Stimulated activated naive B cell treated with anti-CD40 and anti-IgM and Interleukin-4, amounts not matched to agents 10 μg/mL and 1 μg/mL and 100 μg/mL, for 72 hours (primary cell): ENCODE data around the gene RD3L.

ENCODE experiments used
- ATAC-seq, 2 donors: fragments of 150-1000 bp; cut with Tn5 transposase; replicated peaks; 2 replicates each; pipeline ENCODE4 v1.10.0; 2021; ENCODE audit warnings: moderate library complexity in 1 of 2
- DNase-seq: peaks from one replicate; pipeline ENCODE4 v3.0.0; 2021
- H3K27ac Mint-ChIP-seq: one replicate; pipeline ENCODE4 v1.8.0; 2022; ENCODE audit warnings: mild to moderate bottlenecking, mixed read lengths
- H3K27me3 Mint-ChIP-seq, 2 donors: one replicate each; pipeline ENCODE4 v1.8.0; 2022; ENCODE audit warnings: mixed read lengths in 2 of 2
- H3K36me3 Mint-ChIP-seq, 2 donors: one replicate each; pipeline ENCODE4 v1.8.0; 2022; ENCODE audit warnings: mixed read lengths in 2 of 2, mild to moderate bottlenecking in 1 of 2
- H3K4me1 Mint-ChIP-seq, 2 donors: one replicate each; pipeline ENCODE4 v1.8.0; 2022; ENCODE audit warnings: mixed read lengths in 2 of 2, mild to moderate bottlenecking in 1 of 2
- H3K4me3 Mint-ChIP-seq, 2 donors: one replicate each; pipeline ENCODE4 v1.8.0; 2022; ENCODE audit warnings: mild to moderate bottlenecking in 2 of 2, mixed read lengths in 2 of 2, moderate library complexity in 1 of 2
- H3K9me3 Mint-ChIP-seq, 2 donors: one replicate each; pipeline ENCODE4 v1.8.0; 2022; ENCODE audit warnings: mixed read lengths in 2 of 2, mild to moderate bottlenecking in 1 of 2

The RD3L gene

DNA sequence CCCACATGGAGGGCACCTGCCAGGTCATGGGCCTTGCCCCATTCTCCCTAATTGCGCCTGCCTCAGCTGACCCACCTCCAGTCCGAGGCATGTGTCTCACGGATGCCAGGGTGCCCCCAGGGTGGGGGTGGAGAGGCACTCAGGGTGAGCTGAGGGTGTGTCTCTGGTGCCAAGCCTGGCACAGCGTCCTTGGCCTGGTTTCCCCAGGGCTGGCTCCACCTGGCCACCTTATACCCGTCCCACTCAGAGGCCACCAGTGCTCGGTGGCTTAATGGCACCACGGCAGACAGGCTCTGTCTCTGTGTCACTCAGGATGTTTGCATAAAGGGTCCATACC is 47.6 kb downstream of the RD3L start:
- H3K36me3 Mint-ChIP-seq: peaks cover 0 to under 1% of the 10 kb centered on the region in 2 donors
- ATAC-seq: no peak
- no peak overlapping the region for H3K27ac Mint-ChIP-seq
- H3K4me1 Mint-ChIP-seq: peaks cover 0 to 2% of the 10 kb centered on the region in 2 donors
- H3K27me3 Mint-ChIP-seq: peaks cover 5% of the 10 kb centered on the region in 2 donors
- no peak for DNase-seq
- no peak overlapping the region for H3K4me3 Mint-ChIP-seq
- H3K9me3 Mint-ChIP-seq: peaks cover 4% of the 10 kb centered on the region in 2 donors

DNA sequence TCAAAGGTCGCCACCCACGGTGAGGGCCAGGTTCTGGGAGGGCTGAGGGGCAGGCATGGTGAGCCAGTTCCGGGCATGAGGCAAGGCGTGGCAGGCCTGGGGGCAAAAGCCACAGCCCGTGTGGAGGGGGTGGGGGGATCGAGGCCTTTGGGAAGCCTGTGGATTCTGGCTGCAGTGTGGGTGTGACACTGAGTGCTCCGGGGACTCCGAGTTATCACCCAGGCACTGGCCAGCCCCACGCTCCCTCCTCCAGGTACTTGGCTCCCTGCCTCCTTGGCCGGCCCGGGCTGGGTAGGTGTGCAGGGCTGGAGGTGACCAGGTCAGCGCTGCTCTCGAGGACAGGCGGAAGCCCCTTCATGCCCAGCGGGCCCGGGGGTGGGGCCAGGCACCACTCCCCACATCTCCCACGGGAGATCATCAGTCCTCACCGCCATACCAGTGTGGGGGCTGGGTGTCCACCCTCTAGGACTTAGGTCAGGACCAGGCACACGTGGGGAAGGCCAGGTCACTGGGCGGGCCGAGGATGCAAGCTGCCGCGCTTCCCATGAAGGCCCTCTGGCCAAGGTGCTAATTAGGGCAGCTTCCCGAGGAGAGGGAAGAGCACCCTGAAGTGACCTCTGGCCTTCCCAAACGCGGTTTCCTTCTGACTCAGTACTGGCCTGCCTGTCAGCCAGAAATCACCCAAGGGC is 48.2 kb downstream of the RD3L start:
- H3K9me3 Mint-ChIP-seq: peaks cover 4% of the 10 kb centered on the region in 2 donors
- peaks cover 5% of the 10 kb centered on the region in 2 donors for H3K27me3 Mint-ChIP-seq
- ATAC-seq (no peak), DNase-seq (no peak)
- H3K36me3 Mint-ChIP-seq: no peaks in the 10 kb centered on the region
- H3K27ac Mint-ChIP-seq: no peak overlapping the region
- no peak overlapping the region for H3K4me3 Mint-ChIP-seq
- H3K4me1 Mint-ChIP-seq: peaks cover 0 to 2% of the 10 kb centered on the region in 2 donors

DNA sequence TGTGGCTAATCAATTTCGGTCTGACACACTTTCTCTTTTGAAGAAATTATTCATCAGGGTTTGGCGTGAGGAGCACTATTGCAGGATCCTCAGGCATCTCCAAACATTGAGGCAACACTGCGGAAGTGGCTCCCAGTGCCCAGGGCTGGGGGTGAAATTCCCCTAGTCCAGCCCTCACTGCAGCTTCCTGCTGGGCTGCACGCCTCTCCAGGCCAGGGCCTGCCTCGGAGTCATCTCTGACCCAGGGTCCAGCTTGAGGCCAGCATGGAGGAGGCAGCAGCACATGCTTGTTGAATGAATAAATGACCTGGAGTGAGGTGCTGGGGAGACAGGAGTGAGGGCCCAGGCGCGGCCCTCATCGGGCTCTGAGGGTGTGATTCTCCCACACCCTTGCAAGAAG is 50.1 kb downstream of the RD3L start:
- Mint-ChIP-seq H3K4me3 (no peak overlapping the region), H3K36me3 (no peaks in the 10 kb centered on the region), H3K9me3 (peaks cover 4% of the 10 kb centered on the region in 2 donors), H3K27ac (no peak overlapping the region), H3K4me1 (peaks cover 0 to 2% of the 10 kb centered on the region in 2 donors), H3K27me3 (peaks cover 5% of the 10 kb centered on the region in 2 donors)
- ATAC-seq: no peak
- no peak for DNase-seq

- Mint-ChIP-seq H3K36me3 (no peaks in the 10 kb centered on the region), H3K27ac (no peak overlapping the region), H3K4me1 (peaks cover 0 to 2% of the 10 kb centered on the region in 2 donors), H3K4me3 (no peak overlapping the region), H3K9me3 (peaks cover 4% of the 10 kb centered on the region in 2 donors), H3K27me3 (peaks cover 5% of the 10 kb centered on the region in 2 donors)
- DNase-seq (no peak), ATAC-seq (no peak)
Observed at GRCh38 chr14:103891667-103892215, 50.6 kb downstream of the RD3L start.

- Mint-ChIP-seq H3K4me3 (no peak overlapping the region), H3K4me1 (peaks cover 0 to 2% of the 10 kb centered on the region in 2 donors), H3K27ac (no peak overlapping the region), H3K27me3 (peaks cover 0 to 1% of the 10 kb centered on the region in 2 donors), H3K36me3 (no peaks in the 10 kb centered on the region), H3K9me3 (no peaks in the 10 kb centered on the region)
- DNase-seq (no peak), ATAC-seq (no peak)
Observed at GRCh38 chr14:103890821-103891666, 51.3 kb downstream of the RD3L start.
